Hypothalamus (tissue), 51 donors: Measurements from ENCODE around the gene SYNDIG1L.

ENCODE experiments used
- DNase-seq, 51 donors: peaks; one replicate each; lab custom pipeline; 2025; lab: John Stamatoyannopoulos, UW

The SYNDIG1L gene

GRCh38 chr14:74364271-74364880 is 61.6 kb downstream of the SYNDIG1L start:
- DNase-seq = peak in 17 of 51 donors; percentile 1 to 38 (median 8)

- peak in 48 of 51 donors; percentile 5 to 78 (median 40) for DNase-seq
These were observed 63.6 kb downstream of the SYNDIG1L start for GRCh38 chr14:74362361-74362915.

- no peak for DNase-seq
These were observed 65.8 kb downstream of the SYNDIG1L start for GRCh38 chr14:74360163-74360562.

- DNase-seq = no peak
These were observed 67.7 kb downstream of the SYNDIG1L start for GRCh38 chr14:74358176-74358829.

GRCh38 chr14:74357585-74357984 is 68.4 kb downstream of the SYNDIG1L start:
- no peak for DNase-seq

GRCh38 chr14:74356892-74357575 is 69.0 kb downstream of the SYNDIG1L start:
- no peak for DNase-seq
